ENCODE results near the gene SLMAP.

Gene SLMAP

DNA sequence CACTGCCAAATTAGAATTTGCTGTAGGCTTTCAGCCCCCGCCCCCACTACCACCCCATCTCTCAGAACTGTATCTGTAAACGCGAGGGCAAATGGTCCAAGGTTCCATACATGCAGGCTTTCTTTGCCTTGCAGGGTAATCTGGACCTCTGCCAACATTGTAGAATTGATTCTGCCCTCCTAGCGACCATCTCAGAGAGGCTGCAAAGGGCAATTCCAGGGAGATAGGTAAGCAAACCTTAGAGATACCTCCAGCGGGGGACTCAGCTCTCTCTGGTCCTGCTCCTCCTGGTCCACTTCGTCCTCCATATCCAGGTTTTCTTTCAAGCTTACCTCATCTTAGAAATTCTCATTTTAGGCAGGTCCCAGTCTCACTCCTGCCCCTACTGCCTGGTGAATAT is 64.4 kb downstream of the SLMAP start:
- Histone ChIP-seq H3K36me3 (ENCODE audit: control insufficient read depth in 5 of 5, insufficient read depth in 5 of 5, low read length in 5 of 5) (no peaks in the 10 kb centered on the region), H3K27me3 (ENCODE audit: control insufficient read depth in 5 of 5, insufficient read depth in 4 of 5, low read length in 5 of 5) (no peaks in the 10 kb centered on the region), H3K27ac (ENCODE audit: low read depth, low read length) (no peak overlapping the region), H3K9ac (ENCODE audit: low read length in 5 of 5) (no peak overlapping the region), H3K9me3 (ENCODE audit: control insufficient read depth in 5 of 5, low read length in 5 of 5) (no peaks in the 10 kb centered on the region), H3K4me3 (ENCODE audit: low read depth in 1 of 5, low read length in 5 of 5) (no peak overlapping the region), H3K4me1 (ENCODE audit: control insufficient read depth in 5 of 5, insufficient read depth in 5 of 5, low read length in 5 of 5) (peaks cover 0 to 7% (median 6%) of the 10 kb centered on the region in 5 donors)

DNA sequence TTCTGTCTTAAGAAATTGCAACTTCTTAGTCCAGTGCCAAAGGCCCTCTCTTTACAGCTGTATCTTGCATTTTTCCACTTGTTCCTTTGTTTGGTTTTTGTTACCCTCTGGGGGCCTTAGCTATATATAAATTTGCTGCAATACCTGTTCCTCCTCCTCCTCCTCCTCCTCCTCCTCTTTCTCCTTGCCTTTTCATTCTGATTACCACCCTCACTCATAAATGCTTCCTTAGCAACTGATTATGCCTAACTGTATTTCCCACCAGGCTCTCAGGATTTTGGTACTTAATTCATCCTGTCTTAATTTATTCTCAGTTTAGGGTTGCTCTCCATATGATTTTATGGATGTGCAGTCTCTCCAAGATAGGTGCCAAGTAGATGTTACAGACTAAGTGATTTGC is 65.7 kb downstream of the SLMAP start:
- no peaks in the 10 kb centered on the region for H3K27me3 ChIP-seq (ENCODE audit: control insufficient read depth in 5 of 5, insufficient read depth in 4 of 5, low read length in 5 of 5)
- no peak overlapping the region for H3K4me3 ChIP-seq (ENCODE audit: low read depth in 1 of 5, low read length in 5 of 5)
- H3K9ac ChIP-seq (ENCODE audit: low read length in 5 of 5): no peak overlapping the region
- no peak overlapping the region for H3K27ac ChIP-seq (ENCODE audit: low read depth, low read length)
- no peaks in the 10 kb centered on the region for H3K36me3 ChIP-seq (ENCODE audit: control insufficient read depth in 5 of 5, insufficient read depth in 5 of 5, low read length in 5 of 5)
- H3K9me3 ChIP-seq (ENCODE audit: control insufficient read depth in 5 of 5, low read length in 5 of 5): no peaks in the 10 kb centered on the region
- H3K4me1 ChIP-seq (ENCODE audit: control insufficient read depth in 5 of 5, insufficient read depth in 5 of 5, low read length in 5 of 5): peaks cover 0 to 19% (median 14%) of the 10 kb centered on the region in 5 donors

- Histone ChIP-seq H3K9me3 (ENCODE audit: control insufficient read depth in 5 of 5, low read length in 5 of 5) (no peaks in the 10 kb centered on the region), H3K9ac (ENCODE audit: low read length in 5 of 5) (no peak overlapping the region), H3K27ac (ENCODE audit: low read depth, low read length) (no peak overlapping the region), H3K4me3 (ENCODE audit: low read depth in 1 of 5, low read length in 5 of 5) (no peak overlapping the region), H3K4me1 (ENCODE audit: control insufficient read depth in 5 of 5, insufficient read depth in 5 of 5, low read length in 5 of 5) (peaks cover 0 to 19% (median 14%) of the 10 kb centered on the region in 5 donors), H3K36me3 (ENCODE audit: control insufficient read depth in 5 of 5, insufficient read depth in 5 of 5, low read length in 5 of 5) (no peaks in the 10 kb centered on the region), H3K27me3 (ENCODE audit: control insufficient read depth in 5 of 5, insufficient read depth in 4 of 5, low read length in 5 of 5) (no peaks in the 10 kb centered on the region)
Measured at GRCh38 chr3:57822686-57823085, 66.6 kb downstream of the SLMAP start.

- no peaks in the 10 kb centered on the region for H3K27me3 ChIP-seq (ENCODE audit: control insufficient read depth in 5 of 5, insufficient read depth in 4 of 5, low read length in 5 of 5)
- no peaks in the 10 kb centered on the region for H3K9me3 ChIP-seq (ENCODE audit: control insufficient read depth in 5 of 5, low read length in 5 of 5)
- no peak overlapping the region for H3K9ac ChIP-seq (ENCODE audit: low read length in 5 of 5)
- peaks cover 0 to 19% (median 14%) of the 10 kb centered on the region in 5 donors for H3K4me1 ChIP-seq (ENCODE audit: control insufficient read depth in 5 of 5, insufficient read depth in 5 of 5, low read length in 5 of 5)
- H3K36me3 ChIP-seq (ENCODE audit: control insufficient read depth in 5 of 5, insufficient read depth in 5 of 5, low read length in 5 of 5): no peaks in the 10 kb centered on the region
- H3K4me3 ChIP-seq (ENCODE audit: low read depth in 1 of 5, low read length in 5 of 5): no peak overlapping the region
- H3K27ac ChIP-seq (ENCODE audit: low read depth, low read length): no peak overlapping the region
Measured at GRCh38 chr3:57825116-57825515, 69.0 kb downstream of the SLMAP start.

DNA sequence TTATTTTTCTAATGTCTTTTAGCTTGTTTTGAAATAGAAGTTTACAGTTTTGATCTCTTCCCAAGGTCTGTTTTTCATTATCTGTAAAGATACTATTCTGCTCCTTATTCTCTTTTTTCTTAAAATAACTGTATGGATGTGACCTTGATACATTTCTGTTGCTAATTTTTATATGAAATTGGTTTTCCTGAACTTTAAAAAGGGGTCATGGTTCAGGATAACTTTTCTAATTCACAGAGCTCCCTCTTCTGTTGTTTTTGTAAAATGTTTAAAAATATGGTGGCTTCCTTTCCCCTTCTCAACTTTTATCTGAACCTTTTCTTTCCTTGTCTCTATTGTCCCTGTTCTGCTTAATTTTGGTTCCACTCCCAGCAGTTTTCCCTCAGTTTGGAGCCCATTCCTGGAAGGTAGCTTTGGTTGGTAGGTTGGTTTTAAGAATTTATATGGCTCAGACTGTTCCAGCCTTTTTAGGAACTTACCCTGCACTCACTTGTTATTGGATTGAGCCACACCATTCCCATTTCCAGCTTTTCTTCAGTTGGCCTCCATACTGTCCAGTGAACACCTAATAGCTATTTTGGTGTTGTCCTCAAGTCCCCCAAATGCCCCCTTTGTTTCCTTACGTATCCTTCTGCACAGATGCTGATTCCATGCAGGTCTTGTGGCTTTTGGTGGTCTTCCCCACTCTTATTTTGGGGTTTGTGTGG is 70.3 kb downstream of the SLMAP start:
- no peak overlapping the region for H3K4me3 ChIP-seq (ENCODE audit: low read depth in 1 of 5, low read length in 5 of 5)
- H3K4me1 ChIP-seq (ENCODE audit: control insufficient read depth in 5 of 5, insufficient read depth in 5 of 5, low read length in 5 of 5): peaks cover 0 to 19% (median 14%) of the 10 kb centered on the region in 5 donors
- H3K27ac ChIP-seq (ENCODE audit: low read depth, low read length): no peak overlapping the region
- no peaks in the 10 kb centered on the region for H3K9me3 ChIP-seq (ENCODE audit: control insufficient read depth in 5 of 5, low read length in 5 of 5)
- H3K9ac ChIP-seq (ENCODE audit: low read length in 5 of 5): no peak overlapping the region
- H3K27me3 ChIP-seq (ENCODE audit: control insufficient read depth in 5 of 5, insufficient read depth in 4 of 5, low read length in 5 of 5): no peaks in the 10 kb centered on the region
- peaks cover 0 to under 1% (median 0%) of the 10 kb centered on the region in 5 donors for H3K36me3 ChIP-seq (ENCODE audit: control insufficient read depth in 5 of 5, insufficient read depth in 5 of 5, low read length in 5 of 5)

DNA sequence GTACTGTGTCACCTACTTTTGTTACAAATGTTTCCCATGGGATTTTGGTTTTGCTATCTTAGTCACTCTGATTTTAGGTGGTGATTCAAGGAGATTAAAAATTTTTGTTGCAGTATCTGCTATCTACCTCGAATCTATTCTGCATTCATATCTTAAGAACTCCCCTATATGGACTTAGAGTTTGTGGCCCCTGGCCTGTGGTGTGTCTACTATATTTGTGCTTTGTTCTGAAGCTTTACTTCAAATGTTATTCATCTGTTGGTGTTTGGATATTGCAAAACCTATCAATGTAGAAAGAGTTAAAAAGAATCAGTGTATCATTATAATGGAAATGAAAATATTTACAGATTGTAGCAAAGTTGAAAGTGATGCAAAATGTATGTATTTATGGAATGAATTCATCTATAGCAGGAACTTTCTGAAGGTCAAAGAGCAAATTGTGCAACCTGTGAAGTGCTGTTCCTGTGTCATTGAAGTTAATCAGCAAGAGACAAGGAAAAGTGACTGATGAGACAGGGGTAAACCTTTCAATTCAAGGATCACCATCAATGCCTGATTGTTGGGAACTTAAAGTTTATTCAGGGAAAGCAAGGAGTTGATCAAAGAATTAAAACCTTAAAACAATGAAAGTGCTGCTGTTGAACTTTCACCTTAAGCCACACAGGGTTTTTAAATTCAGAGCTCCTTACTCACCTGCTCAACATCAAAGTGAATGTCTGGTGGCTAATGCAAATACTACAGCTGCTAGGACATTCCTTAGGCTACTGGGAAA is 71.0 kb downstream of the SLMAP start:
- Histone ChIP-seq H3K9me3 (ENCODE audit: control insufficient read depth in 5 of 5, low read length in 5 of 5) (no peaks in the 10 kb centered on the region), H3K4me1 (ENCODE audit: control insufficient read depth in 5 of 5, insufficient read depth in 5 of 5, low read length in 5 of 5) (peaks cover 0 to 19% (median 13%) of the 10 kb centered on the region in 5 donors), H3K4me3 (ENCODE audit: low read depth in 1 of 5, low read length in 5 of 5) (no peak overlapping the region), H3K27ac (ENCODE audit: low read depth, low read length) (no peak overlapping the region), H3K27me3 (ENCODE audit: control insufficient read depth in 5 of 5, insufficient read depth in 4 of 5, low read length in 5 of 5) (no peaks in the 10 kb centered on the region), H3K36me3 (ENCODE audit: control insufficient read depth in 5 of 5, insufficient read depth in 5 of 5, low read length in 5 of 5) (peaks cover 0 to 8% (median 4%) of the 10 kb centered on the region in 5 donors), H3K9ac (ENCODE audit: low read length in 5 of 5) (no peak overlapping the region)

- Histone ChIP-seq H3K27me3 (ENCODE audit: control insufficient read depth in 5 of 5, insufficient read depth in 4 of 5, low read length in 5 of 5) (no peaks in the 10 kb centered on the region), H3K9ac (ENCODE audit: low read length in 5 of 5) (no peak overlapping the region), H3K4me1 (ENCODE audit: control insufficient read depth in 5 of 5, insufficient read depth in 5 of 5, low read length in 5 of 5) (peaks cover 0 to 14% (median 8%) of the 10 kb centered on the region in 5 donors)
Measured at GRCh38 chr3:57827757-57828156, 71.6 kb downstream of the SLMAP start.

DNA sequence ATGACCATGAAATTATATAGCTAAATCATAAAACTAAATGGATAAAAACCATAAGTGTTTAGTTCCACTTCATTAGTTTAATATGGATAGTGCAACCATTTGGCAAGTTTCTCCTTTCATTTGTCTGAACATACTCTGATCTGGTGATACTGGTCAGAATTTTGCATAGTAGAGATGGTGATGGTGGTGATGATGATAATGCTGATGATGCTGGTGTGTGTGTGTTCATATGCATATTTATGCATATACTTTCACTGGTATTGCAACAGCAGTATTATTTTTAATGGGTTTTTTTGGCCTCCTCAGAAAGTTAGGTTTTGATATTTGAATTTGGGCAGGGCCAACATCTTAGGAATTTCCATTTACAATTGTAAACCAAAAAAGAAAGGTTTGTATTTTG is 76.4 kb downstream of the SLMAP start:
- Histone ChIP-seq H3K4me3 (ENCODE audit: low read depth in 1 of 5, low read length in 5 of 5) (no peak overlapping the region), H3K27me3 (ENCODE audit: control insufficient read depth in 5 of 5, insufficient read depth in 4 of 5, low read length in 5 of 5) (no peaks in the 10 kb centered on the region), H3K9ac (ENCODE audit: low read length in 5 of 5) (no peak overlapping the region), H3K4me1 (ENCODE audit: control insufficient read depth in 5 of 5, insufficient read depth in 5 of 5, low read length in 5 of 5) (no peaks in the 10 kb centered on the region), H3K27ac (ENCODE audit: low read depth, low read length) (no peak overlapping the region), H3K36me3 (ENCODE audit: control insufficient read depth in 5 of 5, insufficient read depth in 5 of 5, low read length in 5 of 5) (peaks cover 0 to 14% (median 6%) of the 10 kb centered on the region in 5 donors), H3K9me3 (ENCODE audit: control insufficient read depth in 5 of 5, low read length in 5 of 5) (no peaks in the 10 kb centered on the region)

More at GRCh38 chr3:57827757-57828156, 71.6 kb downstream of the SLMAP start:
- peaks cover 0 to 14% (median 4%) of the 10 kb centered on the region in 5 donors for H3K36me3 ChIP-seq (ENCODE audit: control insufficient read depth in 5 of 5, insufficient read depth in 5 of 5, low read length in 5 of 5)
- H3K27ac ChIP-seq (ENCODE audit: low read depth, low read length): no peak overlapping the region
- H3K9me3 ChIP-seq (ENCODE audit: control insufficient read depth in 5 of 5, low read length in 5 of 5): no peaks in the 10 kb centered on the region
- H3K4me3 ChIP-seq (ENCODE audit: low read depth in 1 of 5, low read length in 5 of 5): no peak overlapping the region

GRCh38 chr3:57832900-57833313 is 76.8 kb downstream of the SLMAP start:
- Histone ChIP-seq H3K4me3 (ENCODE audit: low read depth in 1 of 5, low read length in 5 of 5) (no peak overlapping the region), H3K9ac (ENCODE audit: low read length in 5 of 5) (no peak overlapping the region), H3K9me3 (ENCODE audit: control insufficient read depth in 5 of 5, low read length in 5 of 5) (no peaks in the 10 kb centered on the region), H3K4me1 (ENCODE audit: control insufficient read depth in 5 of 5, insufficient read depth in 5 of 5, low read length in 5 of 5) (no peaks in the 10 kb centered on the region), H3K27ac (ENCODE audit: low read depth, low read length) (no peak overlapping the region), H3K36me3 (ENCODE audit: control insufficient read depth in 5 of 5, insufficient read depth in 5 of 5, low read length in 5 of 5) (peaks cover 0 to 14% (median 6%) of the 10 kb centered on the region in 5 donors), H3K27me3 (ENCODE audit: control insufficient read depth in 5 of 5, insufficient read depth in 4 of 5, low read length in 5 of 5) (no peaks in the 10 kb centered on the region)

- Histone ChIP-seq H3K27ac (ENCODE audit: low read depth, low read length) (no peak overlapping the region), H3K36me3 (ENCODE audit: control insufficient read depth in 5 of 5, insufficient read depth in 5 of 5, low read length in 5 of 5) (peaks cover 0 to 14% (median 6%) of the 10 kb centered on the region in 5 donors), H3K9me3 (ENCODE audit: control insufficient read depth in 5 of 5, low read length in 5 of 5) (no peaks in the 10 kb centered on the region), H3K27me3 (ENCODE audit: control insufficient read depth in 5 of 5, insufficient read depth in 4 of 5, low read length in 5 of 5) (no peaks in the 10 kb centered on the region), H3K4me1 (ENCODE audit: control insufficient read depth in 5 of 5, insufficient read depth in 5 of 5, low read length in 5 of 5) (no peaks in the 10 kb centered on the region), H3K9ac (ENCODE audit: low read length in 5 of 5) (no peak overlapping the region), H3K4me3 (ENCODE audit: low read depth in 1 of 5, low read length in 5 of 5) (no peak overlapping the region)
Measured at GRCh38 chr3:57833763-57834162, 77.7 kb downstream of the SLMAP start.
